Neural cell (in vitro differentiated cells): ENCODE measurements around the gene EIF4EBP2. TPM values are rescaled to one million over a fixed set of nuclear protein-coding genes. Genes with fewer than 3 reads are reported as not detected.

ENCODE experiments used
- H2AFZ ChIP-seq: fragments of 200-600, 300-800 bp; sonication (generic), shearing (Covaris generic); 2 replicates; pipeline ENCODE4 v1.6.0; 2014; ENCODE audit warnings: low read depth, mild to moderate bottlenecking, antibody characterized with exemption, low read length, moderate library complexity
- H3F3A ChIP-seq: fragments of 200-600 bp; shearing (Covaris generic); 2 replicates; pipeline ENCODE4 v1.6.1; 2016; ENCODE audit warnings: mild to moderate bottlenecking, moderate library complexity, mixed read lengths, antibody characterized with exemption, low read length; ENCODE audit not compliant: insufficient read depth, poor library complexity, severe bottlenecking
- H3K27ac ChIP-seq: fragments of 200-600, 300-800 bp; sonication (generic), shearing (Covaris generic); 2 replicates; pipeline ENCODE4 v1.5.1; 2014; ENCODE audit warnings: mild to moderate bottlenecking, low read length, moderate library complexity
- H3K27me3 ChIP-seq: fragments of 300-800, 200-600 bp; sonication (generic), shearing (Covaris generic); 2 replicates; pipeline ENCODE4 v1.6.0; 2014; ENCODE audit warnings: mild to moderate bottlenecking, low read depth, low read length, moderate library complexity; ENCODE audit not compliant: insufficient read depth
- H3K36me3 ChIP-seq: fragments of 300-800, 200-600 bp; sonication (generic), shearing (Covaris generic); 2 replicates; pipeline ENCODE4 v1.5.1; 2014; ENCODE audit warnings: mild to moderate bottlenecking, antibody characterized with exemption, low read length, moderate library complexity; ENCODE audit not compliant: insufficient read depth
- H3K4me2 ChIP-seq: fragments of 300-800, 200-600 bp; sonication (generic), shearing (Covaris generic); 2 replicates; pipeline ENCODE4 v1.6.0; 2014; ENCODE audit warnings: mild to moderate bottlenecking, low read length
- H3K4me3 ChIP-seq: fragments of 300-800, 200-600 bp; sonication (generic), shearing (Covaris generic); 2 replicates; pipeline ENCODE4 v1.5.1; 2014; ENCODE audit warnings: mild to moderate bottlenecking, low read length, moderate library complexity
- H3K79me2 ChIP-seq: fragments of 200-600 bp; shearing (Covaris generic); replicated peaks from 2 replicates; pipeline ENCODE4 v1.6.0; 2014; ENCODE audit warnings: mild to moderate bottlenecking, low read length, moderate library complexity; ENCODE audit not compliant: insufficient read depth
- H3K9ac ChIP-seq: fragments of 300-800, 200-600 bp; sonication (generic), shearing (Covaris generic); 2 replicates; pipeline ENCODE4 v1.6.1; 2016; ENCODE audit warnings: mild to moderate bottlenecking, low read length, mixed read lengths
- H3K9me2 ChIP-seq: fragments of 200-600 bp; shearing (Covaris generic); 2 replicates; pipeline ENCODE4 v1.6.1; 2016; ENCODE audit warnings: mild to moderate bottlenecking, low read length, mixed read lengths; ENCODE audit not compliant: insufficient read depth
- H3K9me3 ChIP-seq: fragments of 200-600, 300-800 bp; sonication (generic), shearing (Covaris generic); 2 replicates; pipeline ENCODE4 v1.6.1; 2016; ENCODE audit warnings: mild to moderate bottlenecking, mixed run types, low read length, moderate library complexity, mixed read lengths
- H4K20me1 ChIP-seq: fragments of 200-600 bp; shearing (Covaris generic); 2 replicates; pipeline ENCODE4 v1.6.1; 2016; ENCODE audit warnings: mild to moderate bottlenecking, mixed run types; ENCODE audit not compliant: insufficient read depth
- EP300 ChIP-seq: fragments of 450-650 bp; conservative IDR thresholded peaks from 2 replicates; pipeline ENCODE4 v1.6.1; 2014; ENCODE audit warnings: antibody characterized with exemption, mild to moderate bottlenecking, moderate library complexity; ENCODE audit not compliant: poor library complexity, severe bottlenecking
- EZH2 ChIP-seq: fragments of 200-600, 300-800 bp; shearing (Covaris generic), sonication (generic); IDR thresholded peaks from 2 replicates; pipeline ENCODE4 v1.6.1; 2014; ENCODE audit warnings: antibody characterized with exemption, low read length, borderline replicate concordance, mild to moderate bottlenecking; ENCODE audit not compliant: insufficient read depth, poor library complexity, severe bottlenecking
- MXI1 ChIP-seq: fragments of 450-650 bp; conservative IDR thresholded peaks from 2 replicates; pipeline ENCODE4 v1.6.1; 2014; ENCODE audit warnings: antibody characterized with exemption, mild to moderate bottlenecking; ENCODE audit not compliant: poor library complexity, severe bottlenecking
- POLR2AphosphoS5 ChIP-seq: IDR thresholded peaks from 2 replicates; pipeline ENCODE4 v1.6.1; 2012
- RAD21 ChIP-seq: fragments of 450-650 bp; conservative IDR thresholded peaks from 2 replicates; pipeline ENCODE4 v1.6.1; 2014; ENCODE audit warnings: antibody characterized with exemption, mild to moderate bottlenecking, moderate library complexity
- SMC3 ChIP-seq: fragments of 450-650 bp; conservative IDR thresholded peaks from 2 replicates; pipeline ENCODE4 v1.6.1; 2014; ENCODE audit warnings: antibody characterized with exemption, mild to moderate bottlenecking, moderate library complexity; ENCODE audit not compliant: poor library complexity
- TAF1 ChIP-seq: IDR thresholded peaks from 2 replicates; pipeline ENCODE4 v1.6.1; 2012; ENCODE audit warnings: low read depth
- polyA plus RNA-seq: library from polyadenylated mRNA; depleted of rRNA; stranded (reverse); fragments of >200 nt; gene quantifications from 2 replicates; pipeline ENCODE4 v1.2.3, GENCODE V29; 2014
- TF ChIP-seq, protein P1 (sequence below): IDR thresholded peaks from 2 replicates; pipeline ENCODE4 v1.6.1; 2012; ENCODE audit warnings: borderline replicate concordance
- TF ChIP-seq, protein P2 (sequence below): fragments of 450-650 bp; IDR thresholded peaks from 2 replicates; pipeline ENCODE4 v1.5.1; 2014; ENCODE audit warnings: antibody characterized with exemption, mild to moderate bottlenecking, moderate library complexity; ENCODE audit not compliant: poor library complexity, severe bottlenecking

Gene EIF4EBP2
- polyA plus RNA-seq, 1 donor from 2014 or later: 51.7 TPM

DNA sequence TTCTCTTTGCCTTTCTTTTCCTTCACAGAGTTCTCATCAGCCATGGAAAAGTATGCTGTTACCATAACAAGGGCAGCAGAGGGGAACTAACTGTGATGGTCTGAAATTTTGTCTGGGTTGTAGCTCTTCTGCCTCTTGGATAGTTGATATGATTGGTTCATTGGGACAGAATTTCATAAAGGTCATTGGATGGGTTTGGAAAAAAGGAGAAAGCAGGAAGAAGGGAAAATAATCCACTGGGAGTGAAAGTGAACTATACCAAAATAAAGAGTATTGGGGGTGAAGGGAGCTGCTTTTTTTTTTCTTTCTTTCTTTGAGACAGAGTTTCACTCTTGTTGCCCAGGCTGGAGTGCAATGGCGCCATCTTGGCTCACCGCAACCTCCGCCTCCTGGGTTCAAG, 5.8 kb downstream of the EIF4EBP2 start:
- Histone ChIP-seq H3K4me3 (no peak overlapping the region), H3K27me3 (no peaks in the 10 kb centered on the region), H3K9me3 (no peaks in the 10 kb centered on the region), H2AFZ (no peak overlapping the region), H3K9me2 (no peaks in the 10 kb centered on the region), H3F3A (no peaks in the 10 kb centered on the region), H3K79me2 (peaks cover 72% of the 10 kb centered on the region), H3K27ac (no peak overlapping the region), H4K20me1 (peaks cover 4% of the 10 kb centered on the region), H3K36me3 (no peaks in the 10 kb centered on the region), H3K4me2 (no peak overlapping the region), H3K9ac (no peak overlapping the region)
- no peak for TF ChIP-seq TAF1
- TF ChIP-seq, protein P1, sequence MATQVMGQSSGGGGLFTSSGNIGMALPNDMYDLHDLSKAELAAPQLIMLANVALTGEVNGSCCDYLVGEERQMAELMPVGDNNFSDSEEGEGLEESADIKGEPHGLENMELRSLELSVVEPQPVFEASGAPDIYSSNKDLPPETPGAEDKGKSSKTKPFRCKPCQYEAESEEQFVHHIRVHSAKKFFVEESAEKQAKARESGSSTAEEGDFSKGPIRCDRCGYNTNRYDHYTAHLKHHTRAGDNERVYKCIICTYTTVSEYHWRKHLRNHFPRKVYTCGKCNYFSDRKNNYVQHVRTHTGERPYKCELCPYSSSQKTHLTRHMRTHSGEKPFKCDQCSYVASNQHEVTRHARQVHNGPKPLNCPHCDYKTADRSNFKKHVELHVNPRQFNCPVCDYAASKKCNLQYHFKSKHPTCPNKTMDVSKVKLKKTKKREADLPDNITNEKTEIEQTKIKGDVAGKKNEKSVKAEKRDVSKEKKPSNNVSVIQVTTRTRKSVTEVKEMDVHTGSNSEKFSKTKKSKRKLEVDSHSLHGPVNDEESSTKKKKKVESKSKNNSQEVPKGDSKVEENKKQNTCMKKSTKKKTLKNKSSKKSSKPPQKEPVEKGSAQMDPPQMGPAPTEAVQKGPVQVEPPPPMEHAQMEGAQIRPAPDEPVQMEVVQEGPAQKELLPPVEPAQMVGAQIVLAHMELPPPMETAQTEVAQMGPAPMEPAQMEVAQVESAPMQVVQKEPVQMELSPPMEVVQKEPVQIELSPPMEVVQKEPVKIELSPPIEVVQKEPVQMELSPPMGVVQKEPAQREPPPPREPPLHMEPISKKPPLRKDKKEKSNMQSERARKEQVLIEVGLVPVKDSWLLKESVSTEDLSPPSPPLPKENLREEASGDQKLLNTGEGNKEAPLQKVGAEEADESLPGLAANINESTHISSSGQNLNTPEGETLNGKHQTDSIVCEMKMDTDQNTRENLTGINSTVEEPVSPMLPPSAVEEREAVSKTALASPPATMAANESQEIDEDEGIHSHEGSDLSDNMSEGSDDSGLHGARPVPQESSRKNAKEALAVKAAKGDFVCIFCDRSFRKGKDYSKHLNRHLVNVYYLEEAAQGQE: no peak
- TF ChIP-seq EP300: no peak
- TF ChIP-seq, protein P2, sequence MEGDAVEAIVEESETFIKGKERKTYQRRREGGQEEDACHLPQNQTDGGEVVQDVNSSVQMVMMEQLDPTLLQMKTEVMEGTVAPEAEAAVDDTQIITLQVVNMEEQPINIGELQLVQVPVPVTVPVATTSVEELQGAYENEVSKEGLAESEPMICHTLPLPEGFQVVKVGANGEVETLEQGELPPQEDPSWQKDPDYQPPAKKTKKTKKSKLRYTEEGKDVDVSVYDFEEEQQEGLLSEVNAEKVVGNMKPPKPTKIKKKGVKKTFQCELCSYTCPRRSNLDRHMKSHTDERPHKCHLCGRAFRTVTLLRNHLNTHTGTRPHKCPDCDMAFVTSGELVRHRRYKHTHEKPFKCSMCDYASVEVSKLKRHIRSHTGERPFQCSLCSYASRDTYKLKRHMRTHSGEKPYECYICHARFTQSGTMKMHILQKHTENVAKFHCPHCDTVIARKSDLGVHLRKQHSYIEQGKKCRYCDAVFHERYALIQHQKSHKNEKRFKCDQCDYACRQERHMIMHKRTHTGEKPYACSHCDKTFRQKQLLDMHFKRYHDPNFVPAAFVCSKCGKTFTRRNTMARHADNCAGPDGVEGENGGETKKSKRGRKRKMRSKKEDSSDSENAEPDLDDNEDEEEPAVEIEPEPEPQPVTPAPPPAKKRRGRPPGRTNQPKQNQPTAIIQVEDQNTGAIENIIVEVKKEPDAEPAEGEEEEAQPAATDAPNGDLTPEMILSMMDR: no peak
- no peak for TF ChIP-seq EZH2
- TF ChIP-seq SMC3: no peak
- no peak for TF ChIP-seq POLR2AphosphoS5
- TF ChIP-seq MXI1: no peak
- TF ChIP-seq RAD21: no peak

DNA sequence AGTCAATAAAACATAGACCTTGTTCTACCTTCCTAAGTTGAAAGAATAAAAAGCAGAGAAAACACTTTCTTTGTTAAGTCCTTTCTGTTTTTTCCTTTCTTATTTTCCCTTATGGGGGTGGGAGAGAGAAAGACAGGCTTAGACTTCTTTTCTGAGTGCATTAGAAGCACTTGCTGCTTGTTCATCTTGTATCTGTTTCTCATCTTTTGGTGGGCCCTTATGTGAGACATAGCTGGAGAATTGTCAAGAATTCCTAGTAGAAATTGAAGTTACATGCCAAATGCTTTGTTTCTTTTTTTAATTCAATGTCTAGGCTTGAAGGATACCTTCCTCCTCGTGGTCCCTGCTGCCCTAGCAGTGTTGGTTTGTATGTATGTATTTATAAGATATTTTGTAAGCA, 6.7 kb downstream of the EIF4EBP2 start:
- Histone ChIP-seq H4K20me1 (peaks cover 1% of the 10 kb centered on the region), H3K27ac (no peak overlapping the region), H3K79me2 (peaks cover 67% of the 10 kb centered on the region)

More for the DNA sequence above, 6.7 kb downstream of the EIF4EBP2 start:
- H2AFZ ChIP-seq: no peak overlapping the region
- H3K4me2 ChIP-seq: no peak overlapping the region
- H3K9ac ChIP-seq: no peak overlapping the region
- no peaks in the 10 kb centered on the region for H3K9me2 ChIP-seq
- no peak overlapping the region for H3K4me3 ChIP-seq
- H3K36me3 ChIP-seq: no peaks in the 10 kb centered on the region
- H3K27me3 ChIP-seq: no peaks in the 10 kb centered on the region
- H3F3A ChIP-seq: no peaks in the 10 kb centered on the region
- H3K9me3 ChIP-seq: no peaks in the 10 kb centered on the region
- TF ChIP-seq SMC3 (no peak), EP300 (no peak), MXI1 (no peak), RAD21 (no peak), EZH2 (no peak), POLR2AphosphoS5 (no peak), TAF1 (no peak)
- TF ChIP-seq, protein P2: no peak
- TF ChIP-seq, protein P1: no peak
